ENCODE data around the gene NOD1. TPM values are rescaled to one million over a fixed set of nuclear protein-coding genes. Genes with fewer than 3 reads are reported as not detected.

Gene NOD1
- 10.0 and 11.7 TPM in 2 replicates for total RNA-seq

DNA sequence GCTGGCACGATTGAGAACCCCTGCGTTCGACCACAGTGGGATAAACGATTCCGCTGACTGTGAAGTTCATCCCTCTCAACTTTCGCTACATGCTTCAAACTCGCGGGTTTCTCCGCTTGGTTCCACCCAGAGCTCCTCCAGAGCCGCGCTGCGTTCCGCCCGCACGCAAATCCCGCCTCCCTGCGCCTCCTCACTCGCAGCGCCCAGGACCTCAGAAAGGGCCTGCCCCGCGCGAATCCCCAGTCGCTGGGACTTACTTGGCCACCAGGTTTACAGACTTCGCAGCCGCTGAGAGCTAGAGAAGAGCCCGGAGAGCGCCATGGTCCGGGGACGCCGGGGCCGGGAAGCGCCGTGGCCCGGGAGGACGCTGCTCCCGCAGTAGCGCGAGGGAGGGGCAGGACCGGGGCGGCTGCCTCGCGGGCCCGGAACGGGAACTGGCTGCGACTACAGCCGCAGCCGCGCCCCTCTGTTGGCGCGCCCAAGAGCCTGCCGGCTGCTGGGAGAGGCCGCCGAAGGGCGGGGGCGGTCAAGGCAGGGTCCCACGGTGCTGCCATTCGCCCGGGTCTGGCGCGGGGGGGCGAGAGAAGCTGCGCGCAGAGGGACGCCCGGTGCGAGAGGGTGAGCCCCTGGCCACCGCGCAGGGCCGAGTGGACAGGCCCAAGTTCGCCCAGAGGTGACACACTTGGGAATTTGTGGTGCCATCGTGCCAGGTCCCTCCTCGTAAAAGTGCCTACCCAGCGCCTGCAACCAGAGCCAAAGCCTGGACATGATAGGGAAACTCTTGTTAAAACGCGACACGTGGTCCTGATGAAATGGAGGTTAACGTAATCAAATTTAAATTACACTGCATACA is at the start of gene NOD1:
Gene NOD1, minus strand, starts transcription at position 436 of the 853 bp plus-strand sequence. CDS start 21,863 bp downstream, outside the sequence.

GRCh38 chr7:30504301-30505173 is 26.0 kb upstream of the NOD1 start, which contains the start of gene GGCT:
Gene GGCT, minus strand, starts transcription at chr7:30504829. Its CDS starts 120 bp downstream, at chr7:30504709.

Other genes starting within 250 kb of the NOD1 start
- 4.0 and 4.3 TPM in 2 replicates for gene ZNRF2, start 194.2 kb downstream of the NOD1 start, total RNA-seq
- gene GGCT, start 26.0 kb upstream of the NOD1 start, total RNA-seq, result 28.1 and 33.6 TPM in 2 replicates
- 328 and 391 TPM in 2 replicates for gene GARS1, start 116.1 kb upstream of the NOD1 start, total RNA-seq
- gene CRHR2, start 203.7 kb upstream of the NOD1 start, total RNA-seq, result not detected in 2 replicates